GM10266 (cell line): ENCODE results near the gene MLN.

Experiments used
- DNase-seq: peaks from one replicate; pipeline ENCODE4 v3.0.0; 2012; ENCODE audit errors: extremely low spot score
- CTCF ChIP-seq: IDR thresholded peaks from 2 replicates; pipeline ENCODE4 v1.5.1; 2012; ENCODE audit warnings: mild to moderate bottlenecking, low read depth; ENCODE audit not compliant: control insufficient read depth, insufficient read depth; ENCODE audit errors: missing control alignments

The MLN gene, protein sequence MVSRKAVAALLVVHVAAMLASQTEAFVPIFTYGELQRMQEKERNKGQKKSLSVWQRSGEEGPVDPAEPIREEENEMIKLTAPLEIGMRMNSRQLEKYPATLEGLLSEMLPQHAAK

GRCh38 chr6:33803571-33804053 is at the start of gene MLN:
MLN (minus strand) TSS chr6:33804003; CDS start chr6:33801163, 2,840 bp downstream.
- no peak for TF ChIP-seq CTCF
- DNase-seq = no peak

GRCh38 chr6:33853026-33853425 is 49.2 kb upstream of the MLN start:
- no peak for DNase-seq

DNA sequence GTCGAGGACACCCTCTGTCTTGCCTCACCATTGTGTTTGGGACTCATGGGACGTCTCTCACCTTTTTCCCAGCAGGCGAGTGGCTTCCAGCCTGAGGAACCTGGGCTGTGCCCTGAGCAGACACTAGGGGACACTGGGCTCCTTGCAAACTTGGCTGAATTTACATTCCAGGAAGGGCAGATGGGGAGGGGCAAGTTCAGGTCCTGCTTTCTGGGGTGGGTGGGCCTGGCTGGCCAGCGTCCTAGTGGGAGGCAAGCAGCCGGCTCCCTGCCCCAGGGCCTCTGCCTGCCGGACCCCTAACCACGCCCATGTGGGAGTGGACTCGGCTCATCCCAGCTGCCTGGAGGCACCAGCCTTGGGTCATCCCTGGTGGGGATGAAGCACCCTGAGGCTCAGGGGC is 48.2 kb upstream of the MLN start:
- peak; percentile 51 for TF ChIP-seq CTCF
- no peak for DNase-seq

More at GRCh38 chr6:33853026-33853425, 49.2 kb upstream of the MLN start:
- TF ChIP-seq CTCF = no peak

GRCh38 chr6:33850869-33851541 is 47.2 kb upstream of the MLN start:
- DNase-seq = no peak
- no peak for TF ChIP-seq CTCF

GRCh38 chr6:33850296-33850695 is 46.5 kb upstream of the MLN start:
- TF ChIP-seq CTCF = no peak
- DNase-seq = no peak

- no peak for DNase-seq
- no peak for TF ChIP-seq CTCF
Measured at GRCh38 chr6:33849500-33850075, 45.8 kb upstream of the MLN start.

DNA sequence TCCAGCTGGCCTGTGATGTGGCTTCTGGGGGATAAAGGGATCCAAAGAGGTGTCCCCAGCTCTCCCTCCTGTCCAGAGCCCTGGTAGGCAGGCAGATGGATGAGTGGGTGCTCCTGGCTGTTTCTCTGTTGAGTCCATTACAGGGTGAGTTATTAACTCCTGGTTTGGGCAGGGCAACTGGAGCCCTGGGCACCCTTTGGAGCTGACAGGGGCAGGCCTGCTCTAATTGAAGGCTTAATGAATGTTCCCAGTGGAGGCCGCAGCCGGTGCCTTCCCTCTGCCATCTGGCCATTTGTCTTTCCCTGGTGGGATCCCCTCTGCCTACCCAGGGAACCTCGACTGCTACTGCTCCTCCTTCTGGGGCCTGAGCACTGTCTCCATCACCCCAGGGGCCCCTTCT is 44.7 kb upstream of the MLN start:
- no peak for DNase-seq

More for the DNA sequence above, 44.7 kb upstream of the MLN start:
- TF ChIP-seq CTCF = no peak
